Dendritic cell treated with granulocyte-macrophage colony-stimulating factor and Interleukin-4, amounts not matched to agents 40 ng/mL and 50 ng/mL, for 4 days (primary cell): ENCODE results near the gene ZNF480.
"Not testable (repeated sequence)": the region's sequence is repeated elsewhere in the genome, so short reads cannot be mapped to it uniquely, and the experiment has no call there.

Source experiments
- H3K27ac Mint-ChIP-seq: one replicate; pipeline ENCODE4 v1.8.0; 2022; ENCODE audit warnings: mild to moderate bottlenecking, mixed read lengths
- H3K27me3 Mint-ChIP-seq: one replicate; pipeline ENCODE4 v1.8.0; 2022; ENCODE audit warnings: mild to moderate bottlenecking, mixed read lengths
- H3K36me3 Mint-ChIP-seq: one replicate; pipeline ENCODE4 v1.8.0; 2022; ENCODE audit warnings: low read depth, mixed read lengths
- H3K4me1 Mint-ChIP-seq: one replicate; pipeline ENCODE4 v1.8.0; 2022; ENCODE audit warnings: low read depth, mixed read lengths
- H3K4me3 Mint-ChIP-seq: one replicate; pipeline ENCODE4 v1.8.0; 2022; ENCODE audit warnings: mild to moderate bottlenecking, moderate library complexity, mixed read lengths
- H3K9me3 Mint-ChIP-seq: one replicate; pipeline ENCODE4 v1.8.0; 2022; ENCODE audit warnings: mixed read lengths
- intact Hi-C: fragments of 100-400 bp; cut with micrococcal nuclease; formaldehyde crosslinking; loops from one replicate; pipeline ENCODE4 v1.15.0; 2022

Gene ZNF480

DNA sequence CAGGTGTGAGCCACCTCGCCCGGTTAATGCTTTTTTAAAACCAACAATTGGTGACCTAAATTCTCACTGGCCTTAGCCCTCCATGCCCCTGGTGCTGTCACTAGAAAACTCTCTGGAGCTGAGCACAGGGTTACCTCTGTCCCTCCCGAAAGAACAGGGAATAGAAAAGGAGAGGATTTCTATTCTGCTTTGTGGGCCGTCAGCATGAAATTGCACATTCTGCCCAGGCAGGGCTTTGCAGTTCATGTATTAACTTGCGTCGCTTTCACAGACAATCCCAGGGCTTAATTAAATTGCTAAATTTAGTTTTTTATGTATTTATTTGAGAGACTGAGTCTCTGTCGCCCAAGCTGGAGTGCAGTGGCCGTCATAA is 583 bp upstream of the ZNF480 start:
- Mint-ChIP-seq H3K9me3 (peaks cover 69% of the 10 kb centered on the region), H3K27me3 (no peaks in the 10 kb centered on the region), H3K4me3 (peak overlapping the region; percentile 79), H3K36me3 (peaks cover 66% of the 10 kb centered on the region), H3K27ac (peak overlapping the region; percentile 91), H3K4me1 (peaks cover 18% of the 10 kb centered on the region)
- intact Hi-C loops, result loop anchor here (2.0 kb wide), 1 partner anchor 28 kb away; the partner anchor contains the start of gene ZNF766

DNA sequence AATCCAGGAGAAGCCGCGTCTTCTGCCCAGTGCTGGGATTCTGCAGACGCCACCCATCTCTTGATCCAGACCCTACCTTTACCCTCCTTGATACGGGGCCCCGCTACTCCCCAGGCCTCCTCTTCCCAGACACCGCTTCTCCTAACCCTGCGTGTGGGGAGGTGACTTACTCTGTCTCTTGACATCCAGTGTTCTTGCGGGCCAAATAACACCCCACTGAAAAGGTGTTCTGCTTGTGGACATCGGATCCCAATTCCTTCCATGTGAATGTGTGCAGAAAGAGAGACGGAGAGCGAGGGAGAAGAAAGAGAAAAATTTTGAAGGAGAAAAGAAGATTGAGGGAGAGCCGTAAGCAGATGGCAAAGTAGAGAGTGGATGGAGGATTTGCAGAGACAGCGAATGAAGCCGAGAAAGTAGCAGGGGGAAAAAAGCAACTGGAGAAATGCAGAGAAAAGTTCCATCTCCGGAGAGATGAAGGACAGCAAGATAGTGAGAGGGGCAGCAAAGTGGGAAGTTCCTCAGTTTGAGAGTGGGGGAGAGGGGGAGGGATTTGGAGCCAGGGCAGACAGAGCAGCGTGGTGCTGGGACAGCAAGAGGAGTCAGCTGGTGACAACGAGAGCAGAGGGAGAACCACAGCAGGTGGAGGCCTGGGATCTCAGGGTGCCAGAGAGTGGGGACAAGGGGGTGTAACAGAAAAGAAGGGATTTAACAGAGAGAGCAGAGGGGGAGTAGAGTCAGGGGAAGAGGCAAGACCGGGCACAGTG is 814 bp downstream of the ZNF480 start:
- intact Hi-C loops, result loop anchor here (2.0 kb wide), 1 partner anchor 29 kb away; the partner anchor contains the start of gene ZNF766
- Mint-ChIP-seq H3K27ac (peak overlapping the region; percentile 91), H3K4me1 (peaks cover 18% of the 10 kb centered on the region), H3K27me3 (no peaks in the 10 kb centered on the region), H3K36me3 (peaks cover 68% of the 10 kb centered on the region), H3K9me3 (peaks cover 69% of the 10 kb centered on the region), H3K4me3 (peak overlapping the region; percentile 86)

DNA sequence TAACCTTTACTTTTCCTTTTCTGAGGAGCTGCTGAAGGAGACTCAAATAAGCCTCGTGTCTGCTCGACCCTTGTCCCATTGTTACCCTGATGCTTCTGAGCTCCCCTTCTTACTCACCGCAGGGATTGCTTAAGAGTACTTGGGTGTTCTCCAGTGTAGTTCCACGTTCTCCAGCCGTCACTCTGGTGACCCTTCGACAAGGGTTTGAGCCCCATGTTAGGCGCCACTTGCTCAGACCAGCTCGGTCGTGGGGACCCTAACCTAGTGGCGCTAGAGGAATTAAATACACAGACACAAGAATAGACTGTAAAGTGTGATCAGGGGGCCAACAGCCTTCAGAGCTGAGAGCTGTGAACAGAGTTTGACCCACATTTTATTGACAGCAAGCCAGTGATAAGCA is 10.3 kb downstream of the ZNF480 start:
- Mint-ChIP-seq H3K36me3 (peaks cover 97% of the 10 kb centered on the region), H3K27me3 (no peaks in the 10 kb centered on the region), H3K9me3 (peaks cover 98% of the 10 kb centered on the region), H3K4me3 (no peak overlapping the region), H3K4me1 (no peaks in the 10 kb centered on the region), H3K27ac (no peak overlapping the region)
- intact Hi-C loops, result no loop called here

DNA sequence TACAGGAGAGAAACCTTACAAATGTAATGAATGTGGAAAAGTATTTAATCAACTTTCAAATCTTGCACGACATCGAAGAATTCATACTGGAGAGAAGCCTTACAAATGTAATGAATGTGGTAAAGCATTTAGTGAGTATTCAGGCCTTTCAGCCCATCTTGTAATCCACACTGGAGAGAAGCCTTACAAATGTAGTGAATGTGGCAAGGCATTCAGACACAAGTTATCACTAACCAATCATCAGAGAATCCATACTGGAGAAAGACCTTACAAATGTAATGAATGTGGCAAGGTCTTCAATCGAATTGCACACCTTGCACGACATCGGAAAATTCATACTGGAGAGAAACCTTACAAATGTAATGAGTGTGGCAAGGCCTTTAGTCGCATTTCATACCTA is 25.5 kb downstream of the ZNF480 start:
- Mint-ChIP-seq H3K36me3 (peaks cover 63% of the 10 kb centered on the region), H3K27ac (no peak overlapping the region), H3K9me3 (peaks cover 99% of the 10 kb centered on the region), H3K27me3 (no peaks in the 10 kb centered on the region), H3K4me3 (no peak overlapping the region), H3K4me1 (no peaks in the 10 kb centered on the region)
- intact Hi-C loops, result no loop called here

DNA sequence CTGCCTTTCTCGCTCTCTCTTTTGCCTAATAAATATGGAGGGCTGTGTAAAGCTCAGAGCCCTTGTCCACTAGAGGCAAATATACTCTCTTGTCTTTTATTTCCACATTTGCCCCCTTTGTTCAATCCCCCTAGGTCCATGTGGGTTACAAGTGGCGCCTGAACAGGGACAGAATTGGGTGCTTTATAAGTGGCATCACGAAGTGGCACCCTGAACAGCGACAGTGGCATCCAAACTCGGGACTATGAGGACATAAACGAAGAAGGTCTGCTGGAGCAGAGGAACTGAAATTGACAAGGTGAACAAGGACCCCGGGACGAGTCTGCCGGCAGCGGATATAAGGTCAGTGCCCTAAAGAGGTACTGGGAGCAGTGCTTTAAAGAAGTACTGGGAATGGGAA is 34.8 kb downstream of the ZNF480 start:
- H3K27me3 Mint-ChIP-seq, result peaks cover under 1% of the 10 kb centered on the region
- H3K4me1 Mint-ChIP-seq, result peaks cover 4% of the 10 kb centered on the region
- H3K27ac Mint-ChIP-seq, result no peak overlapping the region
- H3K4me3 Mint-ChIP-seq, result no peak overlapping the region
- peaks cover 72% of the 10 kb centered on the region for H3K9me3 Mint-ChIP-seq
- intact Hi-C loops, result no loop called here
- peaks cover 11% of the 10 kb centered on the region for H3K36me3 Mint-ChIP-seq

DNA sequence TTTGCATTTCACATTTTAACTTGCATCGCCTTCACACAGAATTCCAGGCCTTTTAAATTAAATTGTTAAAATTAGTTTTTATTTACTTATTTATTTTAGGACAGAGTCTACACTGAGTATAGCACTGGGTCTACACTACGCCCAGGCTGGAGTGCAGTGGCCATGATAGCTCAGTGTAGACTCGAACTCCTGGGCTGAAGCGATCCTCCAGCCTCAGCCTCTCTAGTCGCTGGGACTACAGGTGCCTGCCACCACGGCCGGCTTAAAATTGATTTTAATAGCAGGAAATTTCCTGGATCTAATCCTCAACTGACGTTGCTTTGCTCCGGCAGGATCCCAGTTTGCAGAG is 38.8 kb downstream of the ZNF480 start:
- Mint-ChIP-seq H3K36me3 (peaks cover 26% of the 10 kb centered on the region), H3K4me1 (peaks cover 12% of the 10 kb centered on the region), H3K27ac (peak overlapping the region; percentile 86), H3K27me3 (peaks cover 6% of the 10 kb centered on the region), H3K9me3 (peaks cover 85% of the 10 kb centered on the region), H3K4me3 (peak overlapping the region; percentile 82)
- intact Hi-C loops, result no loop called here

DNA sequence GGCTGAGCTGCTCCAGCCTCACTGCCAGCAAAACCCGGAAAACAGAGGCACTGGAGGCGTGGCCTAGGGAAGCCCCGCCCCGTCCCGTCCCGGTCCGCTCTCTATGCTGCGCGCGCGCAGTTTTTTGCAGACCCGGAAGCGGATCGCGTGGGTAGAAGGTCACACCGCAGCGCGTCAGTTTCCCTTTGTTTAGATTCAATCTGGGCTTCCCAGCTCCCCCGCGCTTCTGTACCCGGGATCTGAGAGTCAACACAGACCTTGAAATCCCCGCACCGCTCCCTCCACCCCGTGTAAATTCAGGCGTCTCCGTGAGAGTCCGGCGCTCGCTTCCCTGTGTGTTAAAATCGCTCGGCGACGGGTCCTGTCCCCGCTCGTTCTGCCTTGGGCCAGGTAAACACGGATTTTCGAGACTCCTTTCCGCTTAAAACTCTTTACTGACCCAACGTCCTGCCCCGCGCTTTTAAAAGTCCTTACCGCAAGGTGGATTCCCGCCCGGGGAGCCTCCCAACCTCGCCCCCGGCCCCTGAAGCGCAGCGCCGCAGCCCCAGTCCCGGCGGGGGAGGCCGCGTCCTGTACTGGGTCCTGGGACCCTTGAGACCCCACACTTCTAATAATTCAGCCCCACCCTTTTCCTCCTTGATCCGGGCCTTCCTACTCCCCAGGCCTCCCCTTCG is 39.3 kb downstream of the ZNF480 start, which contains the start of gene ZNF610:
ZNF610 (plus strand) TSS at position 127 of the 674 bp plus-strand sequence. CDS start 12,930 bp downstream, outside the sequence.
- Mint-ChIP-seq H3K4me1 (peaks cover 12% of the 10 kb centered on the region), H3K4me3 (peak within 1 kb of the TSS; percentile 82), H3K36me3 (peaks cover 26% of the 10 kb centered on the region), H3K27ac (peak within 1 kb of the TSS; percentile 86), H3K27me3 (peaks cover 6% of the 10 kb centered on the region), H3K9me3 (peaks cover 85% of the 10 kb centered on the region)
- intact Hi-C loops, result no loop called here

DNA sequence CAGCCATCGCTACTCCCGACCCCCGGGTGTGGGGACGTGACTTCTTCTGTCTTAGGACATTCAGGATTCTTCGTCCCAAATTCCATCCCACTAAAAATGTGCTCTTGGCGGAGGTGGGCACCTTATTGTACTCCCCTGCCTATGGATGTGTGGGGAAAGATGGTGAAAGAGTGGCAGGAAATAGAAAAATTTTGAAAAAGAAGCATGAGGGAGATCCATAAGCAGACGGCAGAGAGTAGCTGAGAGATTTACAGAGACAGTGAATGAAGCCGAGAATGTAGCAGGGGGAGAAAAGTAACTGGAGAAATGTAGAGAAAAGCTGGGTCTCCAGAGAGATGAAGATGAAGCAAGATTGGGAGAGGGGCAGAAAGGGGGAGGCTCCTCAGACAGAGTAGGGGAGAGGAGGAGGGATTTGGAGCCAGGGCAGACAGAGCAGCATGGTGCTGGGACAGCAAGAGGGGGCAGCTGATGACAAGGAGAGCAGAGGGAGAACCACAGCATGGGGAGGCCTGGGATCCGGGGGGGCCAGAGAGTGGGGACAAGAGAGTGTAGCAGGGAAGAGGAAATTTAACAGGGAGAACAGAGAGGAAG is 39.9 kb downstream of the ZNF480 start:
- peaks cover 6% of the 10 kb centered on the region for H3K27me3 Mint-ChIP-seq
- H3K4me1 Mint-ChIP-seq, result peaks cover 12% of the 10 kb centered on the region
- peaks cover 80% of the 10 kb centered on the region for H3K9me3 Mint-ChIP-seq

DNA sequence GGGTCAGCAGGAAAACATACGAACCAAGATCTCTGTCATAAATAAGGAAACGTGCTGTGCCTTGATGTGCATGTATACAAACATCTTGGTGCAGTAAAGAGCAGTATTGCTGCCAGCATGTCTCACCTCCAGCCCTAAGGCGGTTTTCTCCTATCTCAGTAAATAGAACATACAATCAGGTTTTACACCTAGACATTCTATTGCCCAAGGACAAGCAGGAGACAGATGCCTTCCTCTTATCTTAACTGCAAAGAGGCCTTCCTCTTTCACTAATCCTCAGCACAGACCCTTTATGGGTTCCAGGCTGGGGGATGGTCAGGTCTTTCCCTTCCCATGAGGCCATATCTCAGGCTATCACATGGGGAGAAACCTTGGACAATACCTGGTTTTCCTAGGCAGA is 42.1 kb downstream of the ZNF480 start:
- H3K27ac Mint-ChIP-seq, intact Hi-C loops, H3K27me3 Mint-ChIP-seq, H3K4me3 Mint-ChIP-seq: not testable (repeated sequence)
- H3K36me3 Mint-ChIP-seq, result peaks cover 26% of the 10 kb centered on the region
- H3K4me1 Mint-ChIP-seq, result peaks cover 12% of the 10 kb centered on the region
- peaks cover 80% of the 10 kb centered on the region for H3K9me3 Mint-ChIP-seq

More for the DNA sequence above, 39.9 kb downstream of the ZNF480 start:
- peaks cover 26% of the 10 kb centered on the region for H3K36me3 Mint-ChIP-seq
- H3K4me3 Mint-ChIP-seq, result peak overlapping the region; percentile 82
- peak overlapping the region; percentile 86 for H3K27ac Mint-ChIP-seq
- intact Hi-C loops, result no loop called here

DNA sequence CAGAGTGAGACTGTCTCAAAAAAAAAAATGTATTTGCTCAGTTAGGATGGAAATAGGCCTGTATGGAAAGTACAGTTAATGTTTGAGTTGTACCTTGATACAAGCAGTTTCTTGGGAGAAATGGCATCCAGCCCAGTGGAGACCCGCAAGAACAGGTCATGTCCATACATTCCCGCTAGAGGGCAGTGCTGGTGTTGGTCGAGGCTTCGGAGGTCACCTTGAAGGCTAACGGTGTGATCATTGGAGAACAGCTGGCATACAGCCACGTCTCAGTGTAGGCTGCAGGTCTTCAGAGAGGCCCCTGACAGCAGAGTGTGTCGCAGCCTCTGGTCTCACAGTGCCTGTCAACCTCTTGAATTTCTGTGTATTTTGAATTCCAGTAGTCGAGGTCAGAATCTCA is 46.6 kb downstream of the ZNF480 start:
- Mint-ChIP-seq H3K4me1 (no peaks in the 10 kb centered on the region), H3K27ac (no peak overlapping the region), H3K4me3 (no peak overlapping the region), H3K36me3 (peaks cover 4% of the 10 kb centered on the region), H3K27me3 (no peaks in the 10 kb centered on the region), H3K9me3 (peaks cover 86% of the 10 kb centered on the region)
- intact Hi-C loops, result loop anchor here (5.0 kb wide), 1 partner anchor 404 kb away; no protein-coding TSS in a partner anchor

DNA sequence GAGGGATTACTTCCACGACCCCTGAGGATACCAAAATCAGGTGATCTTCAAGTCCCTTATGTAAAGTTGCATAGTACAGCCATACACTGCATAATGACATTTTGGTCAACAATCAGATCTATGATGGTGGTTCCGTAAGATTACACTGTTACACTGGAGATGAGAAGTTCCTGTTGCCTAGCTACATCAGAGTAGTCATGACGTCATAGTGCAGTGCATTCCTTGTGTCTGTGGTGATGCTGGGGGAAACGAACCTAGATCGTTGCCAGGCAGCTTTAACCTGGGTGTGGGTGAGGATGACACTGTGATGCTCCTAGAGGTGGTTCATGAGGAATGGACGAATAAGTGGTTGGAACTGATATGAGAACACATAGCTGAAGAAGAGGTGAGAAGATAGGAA is 48.2 kb downstream of the ZNF480 start:
- Mint-ChIP-seq H3K27ac (no peak overlapping the region), H3K27me3 (no peaks in the 10 kb centered on the region), H3K4me3 (no peak overlapping the region), H3K36me3 (peaks cover 14% of the 10 kb centered on the region), H3K9me3 (peaks cover 86% of the 10 kb centered on the region), H3K4me1 (no peaks in the 10 kb centered on the region)
- intact Hi-C loops, result no loop called here

DNA sequence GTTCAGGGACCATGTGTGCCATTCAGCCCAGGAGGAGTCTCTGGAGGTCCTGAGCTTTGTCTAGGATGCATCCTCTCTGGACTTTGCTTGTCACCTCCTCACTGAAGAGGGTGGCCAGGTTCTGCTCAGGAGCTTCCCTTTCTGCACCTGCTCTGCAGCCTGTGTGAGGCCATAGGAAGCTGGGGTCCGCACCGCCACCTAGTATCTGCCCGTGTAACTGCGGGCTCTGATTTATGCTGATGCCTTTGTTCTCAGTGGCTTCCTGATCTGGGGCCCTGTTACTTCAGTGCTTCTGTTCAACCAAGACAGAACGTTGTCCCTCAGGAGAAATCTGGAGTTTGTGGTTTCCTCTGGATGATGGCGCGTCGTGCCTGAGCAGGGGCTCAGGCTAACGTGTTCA is 54.5 kb downstream of the ZNF480 start:
- Mint-ChIP-seq H3K27ac (no peak overlapping the region), H3K9me3 (peaks cover 81% of the 10 kb centered on the region), H3K4me1 (no peaks in the 10 kb centered on the region), H3K36me3 (peaks cover 30% of the 10 kb centered on the region), H3K4me3 (no peak overlapping the region), H3K27me3 (no peaks in the 10 kb centered on the region)
- intact Hi-C loops, result no loop called here

DNA sequence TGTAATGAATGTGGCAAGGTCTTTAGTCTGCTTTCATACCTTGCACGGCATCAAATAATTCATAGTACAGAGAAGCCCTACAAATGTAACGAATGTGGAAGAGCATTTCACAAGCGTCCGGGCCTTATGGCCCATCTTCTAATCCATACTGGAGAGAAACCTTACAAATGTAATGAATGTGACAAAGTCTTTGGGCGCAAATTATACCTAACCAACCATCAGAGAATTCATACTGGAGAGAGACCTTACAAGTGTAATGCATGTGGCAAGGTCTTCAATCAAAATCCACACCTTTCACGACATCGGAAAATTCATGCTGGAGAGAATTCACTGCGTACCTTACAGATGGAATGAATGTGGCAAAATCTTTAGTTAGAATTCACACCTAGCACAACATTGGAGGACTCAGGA is 69.5 kb downstream of the ZNF480 start:
- Mint-ChIP-seq H3K36me3 (peaks cover 28% of the 10 kb centered on the region), H3K4me1 (peaks cover 13% of the 10 kb centered on the region), H3K27ac (no peak overlapping the region), H3K9me3 (peaks cover 84% of the 10 kb centered on the region), H3K27me3 (no peaks in the 10 kb centered on the region), H3K4me3 (no peak overlapping the region)
- intact Hi-C loops, result no loop called here
